ENCODE measurements around the gene PROCA1. TPM values are rescaled to one million over a fixed set of nuclear protein-coding genes. Genes with fewer than 3 reads are reported as not detected.

PROCA1 gene
- total and polyA plus RNA-seq, 12 donors = 0.61 to 8.8 (median 2.2) TPM; not detected in 1

- Histone ChIP-seq H3K36me3 (replicated peaks in 1 of 2) (peaks cover 0 to 100% of the 10 kb centered on the region in 2 donors), H3K9me3 (replicated peaks in 1 of 3) (no peaks in the 10 kb centered on the region), H3K27ac (no peak overlapping the region), H3K27me3 (no peaks in the 10 kb centered on the region), H3K4me1 (replicated peaks in 1 of 2) (peaks cover 3 to 8% of the 10 kb centered on the region in 2 donors), H3K4me3 (no peak overlapping the region)
- DNase-seq = no peak
- TF ChIP-seq CTCF (IDR thresholded peaks at IDR 0.05) (no peak), POLR2A (IDR thresholded peaks at IDR 0.05) (no peak)
- 75 to 87% (median 83%) methylated on average over 3 of the region's 3 CpGs for WGBS, 4 donors
- intact Hi-C loops (cut with DNase I) = loop anchor here in 1 of 2 donors (10.0 kb wide), 1 partner anchor 54 kb away; no protein-coding TSS in a partner anchor
Measured at GRCh38 chr17:28689011-28689410, 22.7 kb downstream of the PROCA1 start.

GRCh38 chr17:28688481-28688880 is 23.2 kb downstream of the PROCA1 start:
- Histone ChIP-seq H3K27ac (no peak overlapping the region), H3K4me1 (replicated peaks in 1 of 2) (peaks cover 3 to 8% of the 10 kb centered on the region in 2 donors), H3K27me3 (no peaks in the 10 kb centered on the region), H3K36me3 (replicated peaks in 1 of 2) (peaks cover 0 to 100% of the 10 kb centered on the region in 2 donors), H3K4me3 (no peak overlapping the region), H3K9me3 (replicated peaks in 1 of 3) (no peaks in the 10 kb centered on the region)
- 94 to 95% (median 95%) methylated on average over 4 of the region's 4 CpGs for WGBS, 4 donors
- DNase-seq = no peak
- intact Hi-C loops (cut with DNase I) = loop anchor here in 1 of 2 donors (10.0 kb wide), 1 partner anchor 54 kb away; no protein-coding TSS in a partner anchor
- TF ChIP-seq POLR2A (IDR thresholded peaks at IDR 0.05) (no peak), CTCF (IDR thresholded peaks at IDR 0.05) (no peak)

GRCh38 chr17:28686296-28686695 is 25.4 kb downstream of the PROCA1 start:
- Histone ChIP-seq H3K27ac (no peak overlapping the region), H3K9me3 (replicated peaks in 1 of 3) (no peaks in the 10 kb centered on the region), H3K27me3 (no peaks in the 10 kb centered on the region), H3K4me1 (replicated peaks in 1 of 2) (peaks cover 3 to 8% of the 10 kb centered on the region in 2 donors), H3K36me3 (replicated peaks in 1 of 2) (peaks cover 0 to 100% of the 10 kb centered on the region in 2 donors), H3K4me3 (no peak overlapping the region)
- 85 to 95% (median 88%) methylated on average over 4 of the region's 4 CpGs for WGBS, 4 donors
- intact Hi-C loops (cut with DNase I) = loop anchor here in 1 of 2 donors (10.0 kb wide), 1 partner anchor 51 kb away; no protein-coding TSS in a partner anchor
- DNase-seq = no peak
- no peak for TF ChIP-seq CTCF (IDR thresholded peaks at IDR 0.05)
- no peak for TF ChIP-seq POLR2A (IDR thresholded peaks at IDR 0.05)

- Histone ChIP-seq H3K4me3 (no peak overlapping the region), H3K36me3 (replicated peaks in 1 of 2) (peaks cover 0 to 100% of the 10 kb centered on the region in 2 donors), H3K27ac (no peak overlapping the region), H3K9me3 (replicated peaks in 1 of 3) (no peaks in the 10 kb centered on the region), H3K4me1 (replicated peaks in 1 of 2) (peaks cover 3 to 8% of the 10 kb centered on the region in 2 donors), H3K27me3 (no peaks in the 10 kb centered on the region)
- no peak for DNase-seq
- intact Hi-C loops (cut with DNase I) = loop anchor here in 1 of 2 donors (10.0 kb wide), 1 partner anchor 51 kb away; no protein-coding TSS in a partner anchor
- 77 to 84% (median 81%) methylated on average over 5 of the region's 5 CpGs for WGBS, 4 donors
- TF ChIP-seq CTCF (IDR thresholded peaks at IDR 0.05) = no peak
- TF ChIP-seq POLR2A (IDR thresholded peaks at IDR 0.05) = no peak
Measured at GRCh38 chr17:28685366-28685765, 26.3 kb downstream of the PROCA1 start.

All from adrenal gland (tissue), 12 donors.